Ascending aorta (tissue), 2 donors: Measurements from ENCODE around the gene RFPL4AL1. TPM values are rescaled to one million over a fixed set of nuclear protein-coding genes. Genes with fewer than 3 reads are reported as not detected.
"Not testable (repeated sequence)": the region's sequence is repeated elsewhere in the genome, so short reads cannot be mapped to it uniquely, and the experiment has no call there.

Experiments
- DNase-seq, 2 donors: peaks; one replicate each; pipeline ENCODE4 v3.0.0-alpha.2; 2019; ENCODE audit warnings: low spot score in 2 of 2
- H3K27ac ChIP-seq, 2 donors: fragments of 200-600 bp; sonication (generic); one replicate each; pipeline ENCODE4 v1.5.1; 2016 to 2017; ENCODE audit warnings: mild to moderate bottlenecking in 1 of 2
- H3K27me3 ChIP-seq: fragments of 200-600 bp; sonication (generic); one replicate; pipeline ENCODE4 v1.5.1; 2017
- H3K36me3 ChIP-seq, 2 donors: fragments of 200-600 bp; sonication (generic); one replicate each; pipeline ENCODE4 v1.5.1; 2016
- H3K4me1 ChIP-seq, 2 donors: fragments of 200-600 bp; sonication (generic); one replicate each; pipeline ENCODE4 v1.5.1; 2016 to 2017; ENCODE audit warnings: mild to moderate bottlenecking in 1 of 2
- H3K4me3 ChIP-seq, 2 donors: fragments of 200-600 bp; sonication (generic); one replicate each; pipeline ENCODE4 v1.5.1; 2016 to 2017; ENCODE audit warnings: mild to moderate bottlenecking in 1 of 2
- H3K9me3 ChIP-seq, 2 donors: fragments of 200-600 bp; sonication (generic); one replicate each; pipeline ENCODE4 v1.5.1; 2016
- CTCF ChIP-seq, 3 experiments: fragments of 200-600 bp in 2 of 3; fragments of 450-650 bp in 1 of 3; sonication (generic) in 2 of 3; IDR thresholded peaks; one replicate each; pipeline ENCODE4 v1.5.1; 2016 to 2019; ENCODE audit warnings: antibody characterized with exemption in 3 of 3, mild to moderate bottlenecking in 1 of 3, moderate library complexity in 1 of 3
- intact Hi-C: fragments of 100-400 bp; cut with DNase I; formaldehyde crosslinking; loops from one replicate; pipeline ENCODE4 v1.15.1; 2023
- total RNA-seq: library from RNA; depleted of rRNA; stranded (reverse); fragments of >200 nt; gene quantifications from one replicate; pipeline ENCODE4 v1.1.0, GENCODE V29; 2016

The RFPL4AL1 gene
- total RNA-seq, 1 donor from 2014 or later: not detected

- Histone ChIP-seq H3K4me1 (no peaks in the 10 kb centered on the region), H3K4me3 (no peak overlapping the region), H3K36me3 (no peaks in the 10 kb centered on the region), H3K27me3 (no peaks in the 10 kb centered on the region), H3K27ac (no peak overlapping the region), H3K9me3 (no peaks in the 10 kb centered on the region)
- DNase-seq: no peak
- intact Hi-C loops: no loop called here
- no peak for TF ChIP-seq CTCF (IDR thresholded peaks at IDR 0.05)
These were observed 15.5 kb upstream of the RFPL4AL1 start for GRCh38 chr19:55753401-55753800.

DNA sequence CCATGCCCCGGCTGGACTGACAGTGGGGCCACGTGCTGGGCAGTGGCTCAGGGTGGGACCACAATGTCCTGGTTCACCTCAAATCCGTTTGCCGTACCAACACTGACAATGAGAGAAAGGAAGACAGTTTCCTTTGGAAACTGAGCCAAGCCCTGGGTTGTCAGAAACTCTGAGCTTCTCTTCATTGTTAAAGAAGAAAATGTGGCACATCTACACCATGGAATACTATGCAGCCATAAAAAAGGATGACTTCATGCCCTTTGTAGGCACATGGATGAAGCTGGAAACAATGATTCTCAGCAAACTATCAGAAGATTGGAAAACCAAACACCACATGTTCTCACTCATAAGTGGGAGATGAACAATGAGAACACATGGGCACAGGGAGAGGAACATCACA, 12.1 kb upstream of the RFPL4AL1 start:
- H3K27ac ChIP-seq, DNase-seq, H3K27me3 ChIP-seq, H3K36me3 ChIP-seq, H3K4me1 ChIP-seq, H3K4me3 ChIP-seq, intact Hi-C loops, H3K9me3 ChIP-seq: not testable (repeated sequence)

GRCh38 chr19:55758797-55759196, 10.1 kb upstream of the RFPL4AL1 start, which contains the start of gene RFPL4A:
Gene RFPL4A, plus strand, starts transcription at chr19:55759097. Its CDS starts 2,704 bp downstream, at chr19:55761801.
- DNase-seq, intact Hi-C loops, H3K27me3 ChIP-seq, H3K36me3 ChIP-seq, H3K27ac ChIP-seq, H3K4me3 ChIP-seq, H3K4me1 ChIP-seq, H3K9me3 ChIP-seq: not testable (repeated sequence)

DNA sequence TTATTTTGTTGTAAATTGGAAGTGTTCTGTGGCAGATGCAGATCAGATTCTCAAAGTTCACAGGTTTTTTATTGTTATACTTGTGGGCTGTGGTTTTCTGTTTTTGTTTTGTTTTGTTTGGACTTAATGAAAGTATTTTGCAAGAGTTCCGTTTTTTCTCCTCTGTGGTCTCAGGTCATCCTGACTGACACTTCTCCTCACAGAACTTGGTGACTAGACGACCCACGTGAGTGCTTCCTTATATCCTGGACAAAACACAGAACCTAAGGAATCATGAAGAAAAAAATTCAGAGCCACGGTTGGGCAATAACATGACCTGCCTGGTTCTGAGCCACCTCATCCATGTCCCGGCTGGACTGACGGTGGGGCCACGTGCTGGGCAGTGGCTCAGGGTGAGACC, 2.5 kb upstream of the RFPL4AL1 start:
- no peaks in the 10 kb centered on the region for H3K36me3 ChIP-seq
- DNase-seq: no peak
- no peak for TF ChIP-seq CTCF (IDR thresholded peaks at IDR 0.05)
- no peaks in the 10 kb centered on the region for H3K4me1 ChIP-seq
- no peak overlapping the region for H3K27ac ChIP-seq
- H3K4me3 ChIP-seq: no peak overlapping the region
- intact Hi-C loops: no loop called here
- H3K27me3 ChIP-seq: no peaks in the 10 kb centered on the region
- no peaks in the 10 kb centered on the region for H3K9me3 ChIP-seq

DNA sequence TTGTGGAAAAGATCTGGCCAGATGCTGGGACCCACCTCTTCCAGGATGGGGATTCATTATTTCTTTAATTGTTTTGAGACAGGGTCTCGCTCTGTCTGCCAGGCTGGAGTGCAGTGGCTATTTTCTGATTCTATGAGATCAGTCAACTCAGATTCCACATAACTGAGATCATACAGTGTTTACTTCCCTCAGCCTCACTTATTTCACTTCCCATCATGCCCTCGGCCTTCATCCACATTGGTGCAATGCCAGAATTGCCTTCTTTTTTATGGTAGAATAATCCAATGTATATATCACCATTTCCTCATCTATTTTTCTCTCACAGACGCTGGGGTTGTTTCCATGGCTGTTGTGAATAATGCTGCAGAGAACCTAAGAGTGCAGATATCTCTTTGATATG, 714 bp downstream of the RFPL4AL1 start:
- H3K27ac ChIP-seq, H3K9me3 ChIP-seq, intact Hi-C loops, H3K27me3 ChIP-seq, H3K4me1 ChIP-seq, DNase-seq, H3K36me3 ChIP-seq, H3K4me3 ChIP-seq: not testable (repeated sequence)

DNA sequence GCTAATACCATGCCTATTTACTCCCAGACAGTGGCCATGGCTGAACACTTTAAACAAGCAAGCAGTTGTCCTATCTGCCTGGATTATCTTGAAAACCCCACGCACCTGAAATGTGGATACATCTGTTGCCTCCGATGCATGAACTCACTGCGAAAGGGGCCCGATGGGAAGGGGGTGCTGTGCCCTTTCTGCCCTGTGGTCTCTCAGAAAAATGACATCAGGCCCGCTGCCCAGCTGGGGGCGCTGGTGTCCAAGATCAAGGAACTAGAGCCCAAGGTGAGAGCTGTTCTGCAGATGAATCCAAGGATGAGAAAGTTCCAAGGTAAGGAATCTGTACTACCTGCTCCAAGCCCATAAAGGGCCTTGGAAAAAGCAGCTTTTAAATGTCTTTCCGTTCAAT, 8.6 kb downstream of the RFPL4AL1 start:
- no peak for TF ChIP-seq CTCF (IDR thresholded peaks at IDR 0.05)

GRCh38 chr19:55778331-55778730, 9.4 kb downstream of the RFPL4AL1 start:
- H3K27me3 ChIP-seq: no peaks in the 10 kb centered on the region

More for the DNA sequence above, 8.6 kb downstream of the RFPL4AL1 start:
- DNase-seq: no peak
- intact Hi-C loops: no loop called here
- Histone ChIP-seq H3K27me3 (no peaks in the 10 kb centered on the region), H3K9me3 (no peaks in the 10 kb centered on the region), H3K36me3 (no peaks in the 10 kb centered on the region), H3K4me3 (no peak overlapping the region), H3K27ac (no peak overlapping the region), H3K4me1 (no peaks in the 10 kb centered on the region)

More at GRCh38 chr19:55778331-55778730, 9.4 kb downstream of the RFPL4AL1 start:
- intact Hi-C loops: no loop called here
- no peaks in the 10 kb centered on the region for H3K36me3 ChIP-seq
- no peak for DNase-seq
- no peak overlapping the region for H3K27ac ChIP-seq
- no peak for TF ChIP-seq CTCF (IDR thresholded peaks at IDR 0.05)
- H3K9me3 ChIP-seq: no peaks in the 10 kb centered on the region
- H3K4me3 ChIP-seq: no peak overlapping the region
- H3K4me1 ChIP-seq: no peaks in the 10 kb centered on the region
